GM19372 (cell line): Measurements from ENCODE around the gene GNAZ.
A peak's percentile ranks its signal among the peaks of the same experiment; 100 is the strongest.

Experiments
- ATAC-seq: cut with Tn5 transposase; IDR thresholded peaks from one replicate; pipeline ENCODE4 v1.9.1; 2021; ENCODE audit warnings: mild to moderate bottlenecking, low read depth, moderate library complexity; ENCODE audit not compliant: unreplicated experiment

GNAZ gene

GRCh38 chr22:23063539-23064380 lies 6.6 kb upstream of the GNAZ start:
- ATAC-seq: no peak

- ATAC-seq: no peak
Observed at GRCh38 chr22:23064381-23065068, 5.8 kb upstream of the GNAZ start.

GRCh38 chr22:23065069-23065451 lies 5.3 kb upstream of the GNAZ start:
- ATAC-seq: no peak

- no peak for ATAC-seq
Observed at GRCh38 chr22:23065495-23066122, 4.7 kb upstream of the GNAZ start.

- ATAC-seq: no peak
Observed at GRCh38 chr22:23066200-23067022, 3.9 kb upstream of the GNAZ start.

- no peak for ATAC-seq
Observed at GRCh38 chr22:23067023-23067650, 3.2 kb upstream of the GNAZ start.

- ATAC-seq: no peak
Observed at GRCh38 chr22:23067691-23068090, 2.6 kb upstream of the GNAZ start.

- no peak for ATAC-seq
Observed at GRCh38 chr22:23068096-23068831, 2.1 kb upstream of the GNAZ start.

- ATAC-seq: no peak
Observed at GRCh38 chr22:23068832-23069385, 1.4 kb upstream of the GNAZ start.

GRCh38 chr22:23069502-23070357 lies 589 bp upstream of the GNAZ start:
- peak; percentile 84 for ATAC-seq

GRCh38 chr22:23071230-23072076 lies 1.1 kb downstream of the GNAZ start:
- ATAC-seq: no peak

GRCh38 chr22:23072077-23072910 lies 2.0 kb downstream of the GNAZ start:
- ATAC-seq: no peak

GRCh38 chr22:23072911-23073491 lies 2.7 kb downstream of the GNAZ start:
- no peak for ATAC-seq

- ATAC-seq: no peak
Observed at GRCh38 chr22:23073526-23074229, 3.4 kb downstream of the GNAZ start.

- no peak for ATAC-seq
Observed at GRCh38 chr22:23074451-23074850, 4.1 kb downstream of the GNAZ start.

- ATAC-seq: no peak
Observed at GRCh38 chr22:23075050-23075449, 4.7 kb downstream of the GNAZ start.
